ENCODE measurements around the gene RGS7.
A peak's percentile ranks its signal among the peaks of the same experiment; 100 is the strongest.

The RGS7 gene

GRCh38 chr1:241362350-241362749 is 5.3 kb upstream of the RGS7 start:
- no peaks in the 10 kb centered on the region for H3K9me3 ChIP-seq (ENCODE audit: severe bottlenecking)
- no peak for TF ChIP-seq CTCF (IDR thresholded peaks at IDR 0.05; ENCODE audit: low read depth, low read length)
- no peak overlapping the region for H3K4me3 ChIP-seq (ENCODE audit: low read depth, low read length)
- H3K27me3 ChIP-seq (ENCODE audit: insufficient read depth, low read depth, severe bottlenecking) = no peaks in the 10 kb centered on the region
- no peak overlapping the region for H3K27ac ChIP-seq
- DNase-seq = no peak
- H3K36me3 ChIP-seq = no peaks in the 10 kb centered on the region

GRCh38 chr1:241357366-241358340 is 648 bp upstream of the RGS7 start:
- no peaks in the 10 kb centered on the region for H3K9me3 ChIP-seq (ENCODE audit: severe bottlenecking)
- no peak for TF ChIP-seq CTCF (IDR thresholded peaks at IDR 0.05; ENCODE audit: low read depth, low read length)
- peak; percentile 53 for DNase-seq
- H3K27ac ChIP-seq = peak overlapping the region; percentile 73
- no peaks in the 10 kb centered on the region for H3K27me3 ChIP-seq (ENCODE audit: insufficient read depth, low read depth, severe bottlenecking)
- no peaks in the 10 kb centered on the region for H3K36me3 ChIP-seq
- H3K4me3 ChIP-seq (ENCODE audit: low read depth, low read length) = peak overlapping the region; percentile 98

GRCh38 chr1:241356187-241356518 is 852 bp downstream of the RGS7 start:
- Histone ChIP-seq H3K4me3 (ENCODE audit: low read depth, low read length) (peak overlapping the region; percentile 98), H3K27ac (no peak overlapping the region; the same call in 1 of the 2 replicates), H3K36me3 (no peaks in the 10 kb centered on the region), H3K9me3 (ENCODE audit: severe bottlenecking) (no peaks in the 10 kb centered on the region), H3K27me3 (ENCODE audit: insufficient read depth, low read depth, severe bottlenecking) (no peaks in the 10 kb centered on the region)
- TF ChIP-seq CTCF (IDR thresholded peaks at IDR 0.05; ENCODE audit: low read depth, low read length) = no peak
- DNase-seq = peak; percentile 30

GRCh38 chr1:241355311-241356010 is 1.5 kb downstream of the RGS7 start:
- no peak for DNase-seq
- H3K36me3 ChIP-seq = no peaks in the 10 kb centered on the region
- no peaks in the 10 kb centered on the region for H3K9me3 ChIP-seq (ENCODE audit: severe bottlenecking)
- no peak overlapping the region for H3K27ac ChIP-seq
- no peaks in the 10 kb centered on the region for H3K27me3 ChIP-seq (ENCODE audit: insufficient read depth, low read depth, severe bottlenecking)
- no peak for TF ChIP-seq CTCF (IDR thresholded peaks at IDR 0.05; ENCODE audit: low read depth, low read length)
- peak overlapping the region; percentile 98; the same call in 1 of the 2 replicates for H3K4me3 ChIP-seq (ENCODE audit: low read depth, low read length)

GRCh38 chr1:241352401-241352800 is 4.6 kb downstream of the RGS7 start:
- DNase-seq = no peak
- H3K27me3 ChIP-seq (ENCODE audit: insufficient read depth, low read depth, severe bottlenecking) = no peaks in the 10 kb centered on the region
- H3K36me3 ChIP-seq = no peaks in the 10 kb centered on the region
- no peak overlapping the region for H3K27ac ChIP-seq
- TF ChIP-seq CTCF (IDR thresholded peaks at IDR 0.05; ENCODE audit: low read depth, low read length) = no peak
- no peaks in the 10 kb centered on the region for H3K9me3 ChIP-seq (ENCODE audit: severe bottlenecking)
- H3K4me3 ChIP-seq (ENCODE audit: low read depth, low read length) = no peak overlapping the region

Measured in WERI-Rb-1 (cell line).